Smooth muscle cell (in vitro differentiated cells): ENCODE results near the gene STK11IP. TPM values are rescaled to one million over a fixed set of nuclear protein-coding genes. Genes with fewer than 3 reads are reported as not detected.

Source experiments
- DNase-seq: peaks from one replicate; lab custom pipeline; 2025; ENCODE audit not compliant: unreplicated experiment; lab: John Stamatoyannopoulos, UW
- H2AFZ ChIP-seq: fragments of 200-600 bp; sonication (generic); 2 replicates; pipeline ENCODE4 v1.6.0; 2016; ENCODE audit warnings: antibody characterized with exemption, low read depth, mild to moderate bottlenecking
- H3F3A ChIP-seq: fragments of 200-600 bp; sonication (generic); 2 replicates; pipeline ENCODE4 v1.6.0; 2017; ENCODE audit warnings: antibody characterized with exemption, low read depth
- H3K27ac ChIP-seq: fragments of 200-600 bp; sonication (generic); 2 replicates; pipeline ENCODE4 v1.5.1; 2016; ENCODE audit warnings: low read depth, mild to moderate bottlenecking
- H3K27me3 ChIP-seq: fragments of 200-600 bp; sonication (generic); 2 replicates; pipeline ENCODE4 v1.6.1; 2016; ENCODE audit warnings: low read depth, mild to moderate bottlenecking
- H3K36me3 ChIP-seq: fragments of 200-600 bp; sonication (generic); 2 replicates; pipeline ENCODE4 v1.5.1; 2016; ENCODE audit warnings: low read depth
- H3K4me1 ChIP-seq: fragments of 200-600 bp; sonication (generic); 2 replicates; pipeline ENCODE4 v1.5.1; 2016; ENCODE audit warnings: low read depth
- H3K4me2 ChIP-seq: fragments of 200-600 bp; sonication (generic); 2 replicates; pipeline ENCODE4 v1.6.0; 2016; ENCODE audit warnings: mild to moderate bottlenecking
- H3K4me3 ChIP-seq: fragments of 200-600 bp; sonication (generic); 2 replicates; pipeline ENCODE4 v1.5.1; 2016; ENCODE audit warnings: mild to moderate bottlenecking
- H3K79me2 ChIP-seq: fragments of 200-600 bp; sonication (generic); 2 replicates; pipeline ENCODE4 v1.6.0; 2016; ENCODE audit warnings: low read depth, mild to moderate bottlenecking
- H3K9ac ChIP-seq: fragments of 200-600 bp; sonication (generic); 2 replicates; pipeline ENCODE4 v1.6.0; 2016; ENCODE audit warnings: low read depth
- H3K9me3 ChIP-seq: fragments of 200-600 bp; sonication (generic); replicated peaks from 2 replicates; pipeline ENCODE4 v1.5.1; 2016; ENCODE audit warnings: low read depth
- H4K20me1 ChIP-seq: fragments of 200-600 bp; sonication (generic); 2 replicates; pipeline ENCODE4 v1.6.0; 2016; ENCODE audit warnings: low read depth
- CTCF ChIP-seq: fragments of 200-600 bp; sonication (generic); IDR thresholded peaks from 2 replicates; pipeline ENCODE4 v1.5.1; 2017; ENCODE audit warnings: borderline replicate concordance, mild to moderate bottlenecking, antibody characterized with exemption; ENCODE audit not compliant: insufficient read depth, poor library complexity, severe bottlenecking
- WGBS: methylation state at CpG from one replicate; pipeline ENCODE4 v1.1.7; 2016; ENCODE audit warnings: low lambda C conversion rate; 5-methylcytosine and 5-hydroxymethylcytosine counted together
- polyA plus RNA-seq: library from polyadenylated mRNA; unstranded; fragments of >200 nt; fragmentation: Nextera tagmentation; extraction: Ambion mirVana; gene quantifications from 2 replicates; pipeline ENCODE4 v1.2.1, GENCODE V29; 2016
- total RNA-seq: library from RNA; depleted of rRNA; stranded (reverse); fragments of >200 nt; gene quantifications from 2 replicates; pipeline ENCODE4 v1.2.3, GENCODE V29; 2014

STK11IP gene
- total and polyA plus RNA-seq, 2 experiments from 2014 or later, result 10.2 to 13.6 TPM

GRCh38 chr2:219627103-219628100 lies 29.7 kb downstream of the STK11IP start, which contains the start of gene SLC4A3:
SLC4A3 (plus strand) TSS chr2:219627630; CDS start chr2:219627993, 363 bp downstream.
- H3K36me3 ChIP-seq, result no peaks in the 10 kb centered on the region
- H4K20me1 ChIP-seq, result no peaks in the 10 kb centered on the region
- H3K9me3 ChIP-seq, result no peaks in the 10 kb centered on the region
- H3K4me1 ChIP-seq, result peaks cover 5% of the 10 kb centered on the region
- H3K27me3 ChIP-seq, result no peaks in the 10 kb centered on the region
- no peaks in the 10 kb centered on the region for H3K79me2 ChIP-seq
- H2AFZ ChIP-seq, result peak within 1 kb of the TSS; percentile 82
- 6% methylated on average over 24 of the region's 103 CpGs for WGBS
- peak within 1 kb of the TSS; percentile 66 for H3K9ac ChIP-seq
- DNase-seq, result no peak
- peak within 1 kb of the TSS; percentile 99 for H3K4me2 ChIP-seq
- TF ChIP-seq CTCF, result no peak
- H3K4me3 ChIP-seq, result peak within 1 kb of the TSS; percentile 80
- no peak within 1 kb of the TSS for H3K27ac ChIP-seq
- H3F3A ChIP-seq, result no peaks in the 10 kb centered on the region

DNA sequence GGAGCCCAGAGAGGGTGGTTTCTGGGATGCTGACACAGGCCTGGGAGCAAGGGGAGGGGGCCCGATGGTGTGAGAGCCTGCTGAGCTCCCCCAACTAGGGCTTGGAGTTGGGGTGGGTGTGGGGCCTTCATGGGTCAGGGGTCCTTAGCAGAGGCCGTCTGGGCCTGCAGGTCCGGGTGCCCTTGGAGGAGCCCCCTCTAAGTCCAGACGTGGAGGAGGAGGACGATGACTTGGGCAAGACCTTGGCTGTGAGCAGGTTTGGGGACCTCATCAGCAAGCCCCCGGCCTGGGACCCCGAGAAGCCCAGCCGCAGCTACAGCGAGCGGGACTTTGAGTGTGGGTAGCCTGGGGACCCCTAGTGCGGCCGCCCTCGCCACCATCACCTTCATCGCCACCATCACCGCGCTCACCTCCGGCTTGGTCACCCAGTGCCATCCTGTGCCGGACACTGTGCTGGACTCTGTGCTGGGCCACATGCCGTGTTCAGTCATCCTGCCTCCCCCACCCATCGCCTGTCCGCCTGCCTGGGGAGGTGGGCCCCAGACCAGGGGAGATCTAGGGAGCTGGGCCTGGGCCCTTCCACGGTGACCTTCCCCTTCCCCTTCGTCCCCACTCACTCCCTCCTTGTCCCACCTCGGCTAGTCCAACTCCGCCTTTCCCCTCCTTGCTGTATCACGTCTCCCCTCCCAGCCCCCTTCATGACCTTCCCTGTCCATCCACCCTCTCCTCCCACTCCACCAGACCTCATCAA lies 30.8 kb downstream of the STK11IP start:
- Histone ChIP-seq H3K27ac (no peak overlapping the region), H2AFZ (no peak overlapping the region), H3K4me3 (peak overlapping the region; percentile 80), H3K4me2 (peak overlapping the region; percentile 99), H3F3A (no peaks in the 10 kb centered on the region), H3K27me3 (no peaks in the 10 kb centered on the region), H3K79me2 (no peaks in the 10 kb centered on the region), H3K9ac (peak overlapping the region; percentile 66), H4K20me1 (no peaks in the 10 kb centered on the region), H3K36me3 (no peaks in the 10 kb centered on the region), H3K9me3 (no peaks in the 10 kb centered on the region), H3K4me1 (peaks cover 5% of the 10 kb centered on the region)
- WGBS, result 92% methylated on average over 26 of the region's 26 CpGs
- TF ChIP-seq CTCF, result no peak
- DNase-seq, result no peak

DNA sequence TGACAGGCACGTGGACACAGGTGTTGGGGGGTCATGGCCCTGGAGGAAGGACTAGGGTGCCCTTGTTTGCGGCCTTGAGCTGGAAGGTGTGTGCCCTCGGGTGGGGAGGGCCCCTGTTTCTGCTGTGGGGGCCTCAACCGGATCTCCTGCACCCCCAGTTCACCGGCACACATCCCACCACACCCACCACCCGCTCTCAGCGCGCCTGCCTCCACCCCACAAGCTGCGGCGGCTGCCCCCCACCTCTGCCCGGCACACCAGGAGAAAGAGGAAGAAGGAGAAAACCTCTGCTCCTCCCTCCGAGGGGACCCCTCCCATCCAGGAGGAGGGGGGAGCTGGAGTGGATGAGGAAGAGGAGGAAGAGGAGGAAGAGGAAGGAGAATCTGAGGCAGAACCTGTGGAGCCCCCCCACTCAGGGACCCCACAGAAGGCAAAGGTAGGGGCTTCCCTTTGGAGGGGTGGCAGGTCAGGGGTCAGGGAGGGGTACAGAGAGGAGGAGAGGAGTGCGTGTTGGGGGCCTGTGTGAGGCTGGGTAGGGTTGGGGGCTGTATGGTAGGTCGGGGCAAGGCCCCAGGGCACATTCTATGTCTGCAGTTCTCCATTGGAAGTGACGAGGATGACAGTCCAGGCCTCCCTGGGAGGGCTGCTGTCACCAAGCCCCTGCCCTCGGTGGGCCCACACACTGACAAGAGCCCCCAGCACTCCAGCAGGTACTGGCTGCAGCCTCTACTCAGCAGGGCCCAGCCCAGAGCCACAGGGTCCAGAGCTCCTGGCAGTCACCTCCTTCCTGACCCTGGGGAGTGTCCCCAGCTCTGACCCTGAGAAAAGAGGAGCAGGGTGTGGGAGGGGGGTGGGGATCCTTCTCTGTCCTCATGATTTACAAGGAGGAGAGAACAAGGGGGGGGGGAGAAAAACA lies 31.6 kb downstream of the STK11IP start:
- H3K9me3 ChIP-seq, result no peaks in the 10 kb centered on the region
- H3K36me3 ChIP-seq, result no peaks in the 10 kb centered on the region
- no peaks in the 10 kb centered on the region for H3K79me2 ChIP-seq
- H3F3A ChIP-seq, result no peaks in the 10 kb centered on the region
- WGBS, result 90% methylated on average over 10 of the region's 16 CpGs
- no peak for TF ChIP-seq CTCF
- DNase-seq, result no peak
- no peak overlapping the region for H3K4me2 ChIP-seq
- H3K4me3 ChIP-seq, result no peak overlapping the region
- peaks cover 5% of the 10 kb centered on the region for H3K4me1 ChIP-seq
- H4K20me1 ChIP-seq, result no peaks in the 10 kb centered on the region
- no peak overlapping the region for H2AFZ ChIP-seq
- no peak overlapping the region for H3K27ac ChIP-seq
- H3K9ac ChIP-seq, result no peak overlapping the region
- no peaks in the 10 kb centered on the region for H3K27me3 ChIP-seq
